ENCODE results near the gene SLC2A6. TPM values are rescaled to one million over a fixed set of nuclear protein-coding genes. Genes with fewer than 3 reads are reported as not detected.

SLC2A6 gene
- total and polyA plus RNA-seq, 2 experiments from 2014 or later: 2.4 to 8.6 TPM

DNA sequence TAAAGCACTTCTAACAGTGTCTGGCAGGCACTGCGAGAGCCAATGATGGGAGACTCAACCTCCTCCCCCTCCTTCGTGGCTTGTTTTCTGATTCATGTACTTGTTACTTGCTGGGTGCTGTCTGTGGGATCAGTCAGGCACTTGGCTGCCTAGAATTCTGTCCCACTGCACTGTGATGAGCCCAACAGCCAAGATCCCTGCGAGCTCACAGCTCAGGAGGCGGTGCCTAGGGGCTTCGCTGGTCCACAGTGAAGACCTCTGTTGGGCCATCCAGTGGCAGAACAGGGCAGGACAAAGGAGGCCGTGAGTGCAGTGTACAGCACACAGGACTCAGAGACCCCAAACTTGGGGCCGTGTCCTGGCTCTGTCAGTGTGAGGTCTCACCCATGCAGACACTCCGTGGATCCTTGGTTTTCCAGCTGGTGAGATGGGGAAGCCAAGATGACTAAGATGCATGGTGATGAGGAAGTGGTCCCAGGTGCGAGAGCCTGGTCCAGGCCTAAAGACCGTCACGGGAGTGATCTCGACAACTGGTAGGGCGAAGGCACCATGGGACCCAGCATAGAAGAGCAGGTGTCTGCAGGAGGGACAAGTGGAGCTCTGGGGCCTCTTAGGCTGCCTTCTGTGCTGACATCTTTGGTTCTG lies 26.4 kb upstream of the SLC2A6 start:
- Histone ChIP-seq H3K4me1 (ENCODE audit: low read depth) (peaks cover 8% of the 10 kb centered on the region), H3K27me3 (no peaks in the 10 kb centered on the region), H3K9me3 (ENCODE audit: low read depth) (no peaks in the 10 kb centered on the region), H3K4me3 (no peak overlapping the region), H3K36me3 (no peaks in the 10 kb centered on the region), H3K27ac (no peak overlapping the region)
- no peak for TF ChIP-seq CTCF (IDR thresholded peaks at IDR 0.05; ENCODE audit: low read depth, low read length)
- DNase-seq (ENCODE audit: low read depth in 1 of 2, low spot score in 1 of 2): peak in 1 of 2 donors; percentile 42

- H3K27me3 ChIP-seq: no peaks in the 10 kb centered on the region
- H3K4me1 ChIP-seq (ENCODE audit: low read depth): peaks cover 3% of the 10 kb centered on the region
- no peaks in the 10 kb centered on the region for H3K9me3 ChIP-seq (ENCODE audit: low read depth)
- H3K4me3 ChIP-seq: no peak overlapping the region
- no peaks in the 10 kb centered on the region for H3K36me3 ChIP-seq
- DNase-seq (ENCODE audit: low read depth in 1 of 2, low spot score in 1 of 2): no peak
- TF ChIP-seq CTCF (IDR thresholded peaks at IDR 0.05; ENCODE audit: low read depth, low read length): no peak
- no peak overlapping the region for H3K27ac ChIP-seq
Measured at GRCh38 chr9:133502112-133502511, 23.2 kb upstream of the SLC2A6 start.

DNA sequence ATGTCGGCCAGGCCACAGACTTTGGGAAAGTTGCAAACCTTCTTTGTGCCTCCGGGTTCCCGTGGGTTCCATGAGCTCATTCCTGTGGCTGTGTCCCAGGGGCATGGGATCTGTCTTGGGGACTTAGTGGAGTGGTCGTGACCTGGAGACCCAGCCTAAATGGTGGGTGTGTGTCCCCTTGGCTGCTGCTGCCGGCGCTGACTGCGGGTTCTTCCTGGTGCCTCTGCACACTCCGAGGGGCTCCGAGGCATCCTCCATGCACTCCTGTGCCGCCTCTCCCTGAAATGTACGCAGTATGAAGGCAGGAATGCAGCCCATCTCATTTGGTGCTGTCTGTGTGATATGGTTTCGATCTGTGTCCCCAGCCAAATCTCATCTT lies 21.0 kb upstream of the SLC2A6 start:
- H3K9me3 ChIP-seq (ENCODE audit: low read depth): no peaks in the 10 kb centered on the region
- no peak for DNase-seq (ENCODE audit: low read depth in 1 of 2, low spot score in 1 of 2)
- no peaks in the 10 kb centered on the region for H3K36me3 ChIP-seq
- no peaks in the 10 kb centered on the region for H3K4me1 ChIP-seq (ENCODE audit: low read depth)
- H3K27me3 ChIP-seq: no peaks in the 10 kb centered on the region
- no peak overlapping the region for H3K4me3 ChIP-seq
- TF ChIP-seq CTCF (IDR thresholded peaks at IDR 0.05; ENCODE audit: low read depth, low read length): no peak
- no peak overlapping the region for H3K27ac ChIP-seq

DNA sequence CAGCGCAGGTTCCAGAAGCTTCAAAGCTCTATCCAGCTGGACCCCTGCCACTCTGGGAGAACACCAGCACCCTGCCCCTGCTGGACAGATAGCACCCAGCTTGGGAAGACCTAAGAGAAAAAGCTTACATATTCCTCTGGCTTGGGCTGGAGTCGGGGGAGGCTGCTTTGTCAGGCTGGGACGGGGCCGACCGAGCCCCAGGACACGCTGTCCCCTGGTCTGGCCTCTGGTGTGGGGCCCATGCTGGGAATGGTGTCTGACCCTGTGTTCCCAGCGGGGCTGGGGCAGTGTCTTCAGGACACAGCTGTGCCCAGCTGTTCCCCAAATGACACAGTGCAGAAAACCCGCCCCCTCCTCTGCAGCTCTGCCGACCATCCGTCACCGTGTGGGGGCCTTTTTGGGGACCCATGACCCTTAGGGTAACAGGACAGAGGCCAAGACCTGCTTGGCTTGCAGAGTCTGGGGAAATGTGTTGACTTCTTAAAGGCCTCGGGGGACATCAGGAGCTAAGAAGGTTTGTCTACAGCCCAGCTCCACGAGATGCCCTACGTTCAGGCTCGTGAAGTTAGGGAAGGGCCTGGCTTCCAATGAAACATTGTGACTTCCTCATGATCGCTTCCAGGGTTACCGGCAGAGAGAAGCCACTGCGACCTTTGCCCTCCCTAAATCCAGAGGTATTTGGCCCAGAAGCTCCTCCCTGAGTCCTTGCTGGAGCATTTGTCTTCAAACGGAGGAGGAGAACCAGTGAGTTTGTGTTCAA lies 20.4 kb upstream of the SLC2A6 start:
- Histone ChIP-seq H3K4me1 (ENCODE audit: low read depth) (no peaks in the 10 kb centered on the region), H3K27me3 (no peaks in the 10 kb centered on the region), H3K36me3 (no peaks in the 10 kb centered on the region), H3K4me3 (no peak overlapping the region), H3K9me3 (ENCODE audit: low read depth) (no peaks in the 10 kb centered on the region), H3K27ac (no peak overlapping the region)
- no peak for DNase-seq (ENCODE audit: low read depth in 1 of 2, low spot score in 1 of 2)
- TF ChIP-seq CTCF (IDR thresholded peaks at IDR 0.05; ENCODE audit: low read depth, low read length): peak; percentile 21

DNA sequence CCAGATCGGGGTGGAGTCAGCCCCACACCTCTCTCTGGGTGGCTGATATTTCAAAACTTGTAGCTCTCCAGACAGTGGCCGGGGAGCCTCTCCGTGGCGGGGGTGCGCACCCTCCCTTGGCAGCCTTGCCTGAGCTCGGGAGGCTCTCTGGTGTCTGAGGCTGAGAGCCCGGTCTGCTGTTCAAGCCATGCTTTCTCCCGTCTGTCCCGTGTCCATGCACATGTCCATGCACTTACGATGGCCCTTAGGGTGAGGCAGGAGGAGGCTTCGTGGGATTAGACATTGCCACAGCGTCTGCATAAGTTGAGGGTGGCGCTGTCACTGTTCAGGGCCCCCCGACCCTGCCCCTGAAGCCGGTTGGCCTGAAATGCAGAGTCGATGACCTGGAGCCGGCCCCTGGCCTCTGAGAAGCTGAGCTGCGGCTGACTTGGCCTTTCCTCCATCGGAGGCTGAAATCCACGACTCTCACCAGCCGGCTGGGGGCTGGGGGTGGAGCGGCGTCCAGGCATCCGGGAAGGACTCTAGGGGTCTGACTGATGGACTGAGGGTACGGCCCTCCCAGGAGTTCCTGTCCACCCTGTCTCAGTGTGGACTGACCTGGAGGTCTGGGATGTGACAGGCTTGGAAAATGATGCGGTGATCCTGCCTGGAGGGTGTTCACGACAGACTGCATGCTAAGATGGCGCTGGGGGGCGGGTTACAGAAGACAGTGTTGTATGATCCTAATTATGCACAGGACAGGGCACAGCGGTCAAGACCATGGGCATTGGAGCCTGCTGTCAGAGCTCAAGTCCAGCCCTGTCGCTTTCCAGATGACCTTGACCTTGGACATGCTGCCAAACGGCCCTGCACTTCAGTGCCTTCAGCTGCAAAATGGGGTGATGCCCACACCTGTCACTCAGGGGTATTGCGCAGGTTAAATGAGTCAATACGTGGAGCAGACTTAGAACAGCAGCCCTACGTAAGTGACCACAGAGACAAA lies 18.3 kb upstream of the SLC2A6 start:
- no peaks in the 10 kb centered on the region for H3K9me3 ChIP-seq (ENCODE audit: low read depth)
- DNase-seq (ENCODE audit: low read depth in 1 of 2, low spot score in 1 of 2): no peak
- H3K27me3 ChIP-seq: no peaks in the 10 kb centered on the region
- no peaks in the 10 kb centered on the region for H3K36me3 ChIP-seq
- no peak for TF ChIP-seq CTCF (IDR thresholded peaks at IDR 0.05; ENCODE audit: low read depth, low read length)
- H3K4me1 ChIP-seq (ENCODE audit: low read depth): peaks cover 6% of the 10 kb centered on the region
- no peak overlapping the region for H3K4me3 ChIP-seq
- H3K27ac ChIP-seq: no peak overlapping the region
